HG02938 (cell line): ENCODE data around the gene SGCA.

Source experiments
- ATAC-seq: cut with Tn5 transposase; IDR thresholded peaks from one replicate; pipeline ENCODE4 v1.9.1; 2021; ENCODE audit warnings: mild to moderate bottlenecking, moderate library complexity; ENCODE audit not compliant: unreplicated experiment

SGCA gene

GRCh38 chr17:50221266-50221863 lies 55.6 kb downstream of the SGCA start:
- ATAC-seq, result no peak

GRCh38 chr17:50221864-50222545 lies 56.2 kb downstream of the SGCA start:
- no peak for ATAC-seq

GRCh38 chr17:50222922-50223321 lies 57.1 kb downstream of the SGCA start:
- no peak for ATAC-seq
